RWPE2 (cell line): ENCODE data around the gene COX7B2.

Source experiments
- ATAC-seq: fragments of 200-7000 bp; cut with Tn5 transposase; 3 replicates; pipeline ENCODE4 v1.9.1; 2021; ENCODE audit warnings: low read depth
- DNase-seq: peaks from one replicate; pipeline ENCODE4 v3.0.0-alpha.2; 2020; ENCODE audit warnings: low spot score
- H3K27ac ChIP-seq: fragments of 450-650 bp; 2 replicates; pipeline ENCODE4 v1.5.1; 2017; ENCODE audit warnings: mild to moderate bottlenecking; ENCODE audit not compliant: poor library complexity, severe bottlenecking
- H3K27me3 ChIP-seq: fragments of 250-450 bp; sonication (Bioruptor Pico); 2 replicates; pipeline ENCODE4 v1.5.1; 2021; ENCODE audit warnings: mild to moderate bottlenecking, moderate library complexity; ENCODE audit not compliant: insufficient read depth, poor library complexity, severe bottlenecking
- H3K36me3 ChIP-seq: fragments of 250-450 bp; sonication (Bioruptor Pico); 2 replicates; pipeline ENCODE4 v1.5.1; 2020; ENCODE audit warnings: low read depth, mild to moderate bottlenecking, moderate library complexity
- H3K4me1 ChIP-seq: fragments of 250-450 bp; sonication (Bioruptor Pico); 2 replicates; pipeline ENCODE4 v1.5.1; 2021; ENCODE audit warnings: mild to moderate bottlenecking, moderate library complexity; ENCODE audit not compliant: insufficient read depth, poor library complexity, severe bottlenecking
- H3K4me3 ChIP-seq: fragments of 250-450 bp; sonication (Bioruptor Pico); 2 replicates; pipeline ENCODE4 v1.5.1; 2021; ENCODE audit warnings: mild to moderate bottlenecking, moderate library complexity; ENCODE audit not compliant: severe bottlenecking
- H3K9me3 ChIP-seq: fragments of 250-450 bp; sonication (Bioruptor Pico); 2 replicates; pipeline ENCODE4 v1.5.1; 2021; ENCODE audit warnings: mild to moderate bottlenecking, moderate library complexity; ENCODE audit not compliant: severe bottlenecking
- TF ChIP-seq, protein P1 (sequence below): fragments of 450-650 bp; IDR thresholded peaks from one replicate; pipeline ENCODE4 v1.5.1; 2017; ENCODE audit warnings: mild to moderate bottlenecking, moderate library complexity; ENCODE audit not compliant: poor library complexity, severe bottlenecking

Gene COX7B2

DNA sequence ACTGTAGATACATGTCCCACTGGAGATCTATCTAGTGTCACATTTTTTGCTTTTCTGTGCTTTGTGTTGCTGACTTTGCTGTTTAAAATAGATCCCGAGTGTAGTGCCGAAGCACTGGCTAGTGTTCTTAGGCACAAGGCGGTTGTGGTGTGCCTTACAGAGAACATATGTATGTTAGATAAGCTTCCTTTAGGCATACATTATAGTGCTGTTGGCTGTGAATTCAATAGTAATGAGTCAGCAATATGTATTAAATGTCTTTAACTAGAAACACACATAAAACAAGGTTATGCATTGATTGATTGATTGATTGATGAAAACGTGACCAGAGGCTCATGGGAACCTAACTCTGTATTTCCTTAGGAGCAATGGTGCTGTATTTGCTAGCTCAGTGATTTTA is 56.2 kb downstream of the COX7B2 start:
- H3K36me3 ChIP-seq, result no peaks in the 10 kb centered on the region
- no peak overlapping the region for H3K4me3 ChIP-seq
- no peaks in the 10 kb centered on the region for H3K9me3 ChIP-seq
- H3K27ac ChIP-seq, result no peak overlapping the region
- no peak for DNase-seq
- H3K27me3 ChIP-seq, result peaks cover 31% of the 10 kb centered on the region
- TF ChIP-seq, protein P1, sequence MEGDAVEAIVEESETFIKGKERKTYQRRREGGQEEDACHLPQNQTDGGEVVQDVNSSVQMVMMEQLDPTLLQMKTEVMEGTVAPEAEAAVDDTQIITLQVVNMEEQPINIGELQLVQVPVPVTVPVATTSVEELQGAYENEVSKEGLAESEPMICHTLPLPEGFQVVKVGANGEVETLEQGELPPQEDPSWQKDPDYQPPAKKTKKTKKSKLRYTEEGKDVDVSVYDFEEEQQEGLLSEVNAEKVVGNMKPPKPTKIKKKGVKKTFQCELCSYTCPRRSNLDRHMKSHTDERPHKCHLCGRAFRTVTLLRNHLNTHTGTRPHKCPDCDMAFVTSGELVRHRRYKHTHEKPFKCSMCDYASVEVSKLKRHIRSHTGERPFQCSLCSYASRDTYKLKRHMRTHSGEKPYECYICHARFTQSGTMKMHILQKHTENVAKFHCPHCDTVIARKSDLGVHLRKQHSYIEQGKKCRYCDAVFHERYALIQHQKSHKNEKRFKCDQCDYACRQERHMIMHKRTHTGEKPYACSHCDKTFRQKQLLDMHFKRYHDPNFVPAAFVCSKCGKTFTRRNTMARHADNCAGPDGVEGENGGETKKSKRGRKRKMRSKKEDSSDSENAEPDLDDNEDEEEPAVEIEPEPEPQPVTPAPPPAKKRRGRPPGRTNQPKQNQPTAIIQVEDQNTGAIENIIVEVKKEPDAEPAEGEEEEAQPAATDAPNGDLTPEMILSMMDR, result no peak
- no peaks in the 10 kb centered on the region for H3K4me1 ChIP-seq
- ATAC-seq, result no peak

DNA sequence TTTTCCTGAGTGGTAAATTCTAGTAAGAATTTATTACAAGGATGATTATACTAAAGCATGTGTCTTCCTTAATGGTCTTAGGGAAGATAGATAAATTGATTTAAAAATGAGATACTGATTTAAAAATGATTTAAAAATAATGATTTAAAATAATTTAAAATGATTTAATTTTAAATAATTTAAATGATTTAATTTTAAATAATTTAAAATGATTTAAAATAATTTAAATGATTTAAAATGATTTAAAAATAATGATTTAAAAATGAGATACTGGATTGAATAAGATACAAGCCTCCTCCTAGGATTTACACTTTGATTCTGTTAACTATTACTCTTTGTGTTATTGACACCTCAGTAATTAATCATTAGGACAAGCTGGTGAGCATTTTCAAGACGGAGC is 59.0 kb downstream of the COX7B2 start:
- Histone ChIP-seq H3K4me3 (no peak overlapping the region), H3K27ac (no peak overlapping the region), H3K9me3 (no peaks in the 10 kb centered on the region), H3K4me1 (no peaks in the 10 kb centered on the region), H3K36me3 (no peaks in the 10 kb centered on the region), H3K27me3 (peaks cover 42% of the 10 kb centered on the region)
- no peak for ATAC-seq
- DNase-seq, result no peak
- TF ChIP-seq, protein P1, result no peak

DNA sequence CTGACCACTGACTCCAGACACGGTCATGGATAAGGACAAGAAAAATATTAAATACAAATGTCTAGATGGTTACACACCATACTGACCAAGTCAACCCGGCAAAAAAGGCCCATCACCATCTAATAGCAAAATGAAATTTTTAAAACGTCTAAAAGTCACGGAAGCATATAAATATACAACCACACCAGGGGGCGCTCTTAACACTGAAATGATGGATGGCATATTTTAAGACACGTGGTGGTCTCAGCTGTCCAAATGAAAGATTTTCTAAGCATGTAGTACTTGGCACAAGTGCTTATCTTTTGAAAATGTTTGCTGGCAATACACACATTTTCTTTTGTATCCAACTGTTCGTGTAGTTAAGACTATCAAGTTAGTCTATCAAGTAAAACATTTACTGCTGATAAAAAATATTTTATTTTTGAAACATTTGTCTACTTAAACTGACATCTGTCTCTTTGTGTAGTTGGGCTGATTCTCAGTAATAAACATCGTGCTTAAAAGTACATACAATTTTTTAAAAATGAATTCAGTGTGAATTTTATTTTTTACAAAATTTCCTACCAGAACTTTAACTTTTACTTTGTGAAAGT is 64.6 kb downstream of the COX7B2 start:
- no peaks in the 10 kb centered on the region for H3K4me1 ChIP-seq
- DNase-seq (no peak), ATAC-seq (no peak)
- peaks cover 26% of the 10 kb centered on the region for H3K27me3 ChIP-seq
- TF ChIP-seq, protein P1, result peak; percentile 87
- H3K27ac ChIP-seq, result no peak overlapping the region
- no peaks in the 10 kb centered on the region for H3K36me3 ChIP-seq
- H3K4me3 ChIP-seq, result no peak overlapping the region
- H3K9me3 ChIP-seq, result no peaks in the 10 kb centered on the region

DNA sequence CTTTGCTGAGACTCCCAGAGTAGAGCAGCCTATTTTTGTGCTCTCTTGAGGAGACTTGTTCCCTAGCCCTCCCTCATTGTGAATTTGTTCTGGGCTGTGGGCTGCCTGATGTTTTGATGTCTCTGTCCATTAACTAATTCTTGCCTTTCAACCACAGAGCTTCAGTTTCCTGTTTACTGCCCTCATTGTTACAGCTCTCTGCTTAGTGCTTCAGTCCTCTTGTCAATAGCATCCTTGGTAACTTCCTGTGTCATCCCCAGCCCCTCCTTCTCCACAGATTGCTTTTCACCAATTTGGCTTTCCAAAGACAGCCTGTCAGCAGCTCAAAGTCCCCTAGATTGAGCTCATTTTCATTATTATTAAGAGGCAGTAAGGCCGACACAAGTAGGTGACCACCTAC is 69.9 kb downstream of the COX7B2 start:
- TF ChIP-seq, protein P1, result no peak
- H3K4me1 ChIP-seq, result no peaks in the 10 kb centered on the region
- ATAC-seq (no peak), DNase-seq (no peak)
- H3K27ac ChIP-seq, result no peak overlapping the region
- no peaks in the 10 kb centered on the region for H3K27me3 ChIP-seq
- no peaks in the 10 kb centered on the region for H3K9me3 ChIP-seq
- no peak overlapping the region for H3K4me3 ChIP-seq
- no peaks in the 10 kb centered on the region for H3K36me3 ChIP-seq

DNA sequence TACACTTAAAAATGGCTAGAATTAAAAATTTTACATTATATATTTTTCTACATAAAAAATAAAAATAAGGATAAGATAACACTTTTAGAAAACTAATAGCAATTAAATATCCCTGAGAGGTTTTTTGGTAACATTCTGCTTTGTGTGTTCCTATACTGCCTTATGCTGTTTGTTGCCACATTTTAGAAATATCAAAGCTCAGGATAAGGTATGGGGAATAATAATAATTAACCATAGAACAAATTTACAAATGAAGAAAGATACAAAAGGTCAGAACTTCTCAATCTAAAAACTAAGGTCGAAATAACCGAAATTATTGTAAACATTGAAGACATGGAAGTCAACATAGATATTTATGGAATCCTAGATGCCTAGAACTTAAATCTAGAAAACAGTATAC is 71.4 kb downstream of the COX7B2 start:
- no peaks in the 10 kb centered on the region for H3K36me3 ChIP-seq
- H3K9me3 ChIP-seq, result no peaks in the 10 kb centered on the region
- no peak overlapping the region for H3K4me3 ChIP-seq
- ATAC-seq (no peak), DNase-seq (no peak)
- H3K27me3 ChIP-seq, result no peaks in the 10 kb centered on the region
- no peaks in the 10 kb centered on the region for H3K4me1 ChIP-seq
- TF ChIP-seq, protein P1, result no peak
- no peak overlapping the region for H3K27ac ChIP-seq
